Activated naive CD4-positive, alpha-beta T cell (primary cell): ENCODE data around the gene CCDC181.
"Not testable (repeated sequence)": the region's sequence is repeated elsewhere in the genome, so short reads cannot be mapped to it uniquely, and the experiment has no call there.

Experiments used
- DNase-seq, 4 experiments: peaks; one replicate each; lab custom pipeline; 2025; lab: John Stamatoyannopoulos, UW

Gene CCDC181

GRCh38 chr1:169427081-169427641 is at the start of gene CCDC181:
Gene CCDC181, minus strand, starts transcription at chr1:169427474. Its CDS starts 2,547 bp downstream, at chr1:169424927.
- DNase-seq = peak in 3 of 4 experiments; percentile 10 to 53 (median 16)

- DNase-seq = no peak
Observed at GRCh38 chr1:169475806-169476387, 48.6 kb upstream of the CCDC181 start.

- DNase-seq = no peak
Observed at GRCh38 chr1:169474302-169474995, 47.2 kb upstream of the CCDC181 start.

- no peak for DNase-seq
Observed at GRCh38 chr1:169473347-169473746, 46.1 kb upstream of the CCDC181 start.

- DNase-seq = no peak
Observed at GRCh38 chr1:169472738-169473137, 45.5 kb upstream of the CCDC181 start.

GRCh38 chr1:169468982-169469381 is 41.7 kb upstream of the CCDC181 start:
- no peak for DNase-seq

GRCh38 chr1:169466259-169467230 is 39.3 kb upstream of the CCDC181 start:
- no peak for DNase-seq

GRCh38 chr1:169465281-169465680 is 38.0 kb upstream of the CCDC181 start:
- DNase-seq = no peak

GRCh38 chr1:169462385-169462784 is 35.1 kb upstream of the CCDC181 start:
- DNase-seq = no peak

- DNase-seq = no peak
Observed at GRCh38 chr1:169461390-169462000, 34.2 kb upstream of the CCDC181 start.

- no peak for DNase-seq
Observed at GRCh38 chr1:169460191-169460833, 33.0 kb upstream of the CCDC181 start.

- no peak for DNase-seq
Observed at GRCh38 chr1:169457443-169457842, 30.2 kb upstream of the CCDC181 start.

- no peak for DNase-seq
Observed at GRCh38 chr1:169456029-169456428, 28.8 kb upstream of the CCDC181 start.

GRCh38 chr1:169452921-169453320 is 25.6 kb upstream of the CCDC181 start:
- DNase-seq = no peak

GRCh38 chr1:169451218-169451824 is 24.0 kb upstream of the CCDC181 start:
- DNase-seq = no peak

- no peak for DNase-seq
Observed at GRCh38 chr1:169443923-169444322, 16.6 kb upstream of the CCDC181 start.

- DNase-seq = no peak
Observed at GRCh38 chr1:169426174-169426705, 1.0 kb downstream of the CCDC181 start.

GRCh38 chr1:169421309-169421708 is 6.0 kb downstream of the CCDC181 start:
- no peak for DNase-seq

- no peak for DNase-seq
Observed at GRCh38 chr1:169414952-169415351, 12.3 kb downstream of the CCDC181 start.

GRCh38 chr1:169408340-169408739 is 18.9 kb downstream of the CCDC181 start:
- not testable (repeated sequence) for DNase-seq

- DNase-seq = not testable (repeated sequence)
Observed at GRCh38 chr1:169402578-169402977, 24.7 kb downstream of the CCDC181 start.
